Fibroblast of lung (primary cell): ENCODE measurements around the gene PLEKHA5. TPM values are rescaled to one million over a fixed set of nuclear protein-coding genes. Genes with fewer than 3 reads are reported as not detected.
"Not testable (repeated sequence)": the region's sequence is repeated elsewhere in the genome, so short reads cannot be mapped to it uniquely, and the experiment has no call there.

Experiments used
- DNase-seq, 2 donors: peaks; one replicate each; pipeline versions ENCODE4 v3.0.0 to v3.0.0-alpha.2; 2010; ENCODE audit warnings: low read depth in 2 of 2
- H2AFZ ChIP-seq: 2 replicates; pipeline ENCODE4 v1.5.1; 2012; ENCODE audit warnings: low read length, control low read depth, inconsistent platforms
- H3K27ac ChIP-seq: 2 replicates; pipeline ENCODE4 v1.5.1; 2011; ENCODE audit warnings: low read length, control low read depth; ENCODE audit not compliant: insufficient read depth
- H3K27me3 ChIP-seq: 2 replicates; pipeline ENCODE4 v1.5.1; 2011; ENCODE audit warnings: mild to moderate bottlenecking, low read length; ENCODE audit not compliant: control insufficient read depth, insufficient read depth
- H3K36me3 ChIP-seq: 2 replicates; pipeline ENCODE4 v1.5.1; 2011; ENCODE audit warnings: low read length; ENCODE audit not compliant: control insufficient read depth, insufficient read depth
- H3K4me1 ChIP-seq: 2 replicates; pipeline ENCODE4 v1.5.1; 2011; ENCODE audit warnings: low read length; ENCODE audit not compliant: control insufficient read depth, insufficient read depth; ENCODE audit errors: extremely low read depth
- H3K4me2 ChIP-seq: 2 replicates; pipeline ENCODE4 v1.5.1; 2011; ENCODE audit warnings: low read length, control low read depth; ENCODE audit not compliant: insufficient read depth; ENCODE audit errors: extremely low read depth
- H3K4me3 ChIP-seq, 4 experiments: fragments of 200-600 bp in 1 of 4; sonication (generic) in 1 of 4; replicated peaks in 1 of 4; 2 replicates each; pipeline ENCODE4 v1.5.1; 2011 to 2016; ENCODE audit warnings: low read length in 4 of 4, low read depth in 3 of 4, mild to moderate bottlenecking in 3 of 4, control low read depth in 2 of 4, inconsistent platforms in 1 of 4, mixed read lengths in 1 of 4; ENCODE audit not compliant: insufficient read depth in 1 of 4; ENCODE audit errors: control extremely low read depth in 1 of 4
- H3K79me2 ChIP-seq: 2 replicates; pipeline ENCODE4 v1.5.1; 2012; ENCODE audit warnings: mild to moderate bottlenecking, low read length, inconsistent platforms; ENCODE audit not compliant: control insufficient read depth, insufficient read depth
- H3K9ac ChIP-seq: 2 replicates; pipeline ENCODE4 v1.5.1; 2011; ENCODE audit warnings: mild to moderate bottlenecking, low read length, control low read depth; ENCODE audit not compliant: insufficient read depth
- H3K9me3 ChIP-seq: 2 replicates; pipeline ENCODE4 v1.5.1; 2012; ENCODE audit warnings: low read depth, low read length; ENCODE audit not compliant: control insufficient read depth, insufficient read depth
- H4K20me1 ChIP-seq: 2 replicates; pipeline ENCODE4 v1.5.1; 2011; ENCODE audit warnings: low read length; ENCODE audit not compliant: control insufficient read depth, insufficient read depth; ENCODE audit errors: extremely low read depth
- CTCF ChIP-seq, 2 donors: IDR thresholded peaks in 1 of 2; conservative IDR thresholded peaks in 1 of 2; 1 replicate in 1 of 2; 2 replicates in 1 of 2; pipeline ENCODE4 v1.5.1; 2011 to 2012; ENCODE audit warnings: low read length in 2 of 2, control low read depth in 1 of 2, inconsistent platforms in 1 of 2, low read depth in 1 of 2, mild to moderate bottlenecking in 1 of 2
- EZH2 ChIP-seq: IDR thresholded peaks from 2 replicates; pipeline ENCODE4 v1.5.1; 2012; ENCODE audit warnings: low read length, control low read depth, mild to moderate bottlenecking; ENCODE audit errors: missing control alignments
- polyA plus RNA-seq, 2 donors: library from polyadenylated mRNA; depleted of rRNA in 1 of 2; stranded (reverse) in 1 of 2; unstranded in 1 of 2; fragments of >200 nt; gene quantifications; 2 replicates each; pipeline ENCODE4 v1.2.1, GENCODE V29; 2011 to 2012; ENCODE audit warnings: missing spikeins in 1 of 2
- total RNA-seq: library from RNA; depleted of rRNA; stranded (reverse); fragments of >200 nt; gene quantifications from 2 replicates; pipeline ENCODE4 v1.2.1, GENCODE V29; 2014

The PLEKHA5 gene
- total and polyA plus RNA-seq, 2 donors (not counting 1 experiment from before 2014, with no cell fraction given): 15.5 to 50.4 TPM

- H3K4me1 ChIP-seq: no peaks in the 10 kb centered on the region
- no peak for TF ChIP-seq CTCF (conservative IDR thresholded peaks at IDR 0.05 in 1 of 2, IDR thresholded peaks at IDR 0.05 in 1 of 2; ENCODE audit: low read depth in 1 of 2, low read length in 2 of 2)
- TF ChIP-seq EZH2: no peak
- no peak for DNase-seq
These were observed 45.0 kb upstream of the PLEKHA5 start for GRCh38 chr12:19084547-19084946.

GRCh38 chr12:19085090-19085489 is 44.4 kb upstream of the PLEKHA5 start:
- H3K27me3 ChIP-seq: no peaks in the 10 kb centered on the region
- no peak overlapping the region for H3K9ac ChIP-seq
- no peaks in the 10 kb centered on the region for H3K36me3 ChIP-seq
- TF ChIP-seq CTCF (conservative IDR thresholded peaks at IDR 0.05 in 1 of 2, IDR thresholded peaks at IDR 0.05 in 1 of 2; ENCODE audit: low read depth in 1 of 2, low read length in 2 of 2) (no peak), EZH2 (no peak)
- H3K9me3 ChIP-seq: no peaks in the 10 kb centered on the region
- no peak overlapping the region for H2AFZ ChIP-seq
- H3K4me3 ChIP-seq: no peak overlapping the region
- H3K79me2 ChIP-seq: no peaks in the 10 kb centered on the region
- DNase-seq: peak in 1 of 2 donors; percentile 15
- H4K20me1 ChIP-seq: no peaks in the 10 kb centered on the region
- no peak overlapping the region for H3K4me2 ChIP-seq
- H3K4me1 ChIP-seq: no peaks in the 10 kb centered on the region
- no peak overlapping the region for H3K27ac ChIP-seq

More at GRCh38 chr12:19084547-19084946, 45.0 kb upstream of the PLEKHA5 start:
- Histone ChIP-seq H3K9me3 (no peaks in the 10 kb centered on the region), H3K27me3 (no peaks in the 10 kb centered on the region), H3K27ac (no peak overlapping the region), H3K4me2 (no peak overlapping the region), H2AFZ (no peak overlapping the region), H3K36me3 (no peaks in the 10 kb centered on the region), H3K79me2 (no peaks in the 10 kb centered on the region), H3K4me3 (no peak overlapping the region), H3K9ac (no peak overlapping the region), H4K20me1 (no peaks in the 10 kb centered on the region)

- H3K9ac ChIP-seq: no peak overlapping the region
- no peaks in the 10 kb centered on the region for H3K36me3 ChIP-seq
- H3K4me2 ChIP-seq: no peak overlapping the region
- DNase-seq: no peak
- no peak overlapping the region for H2AFZ ChIP-seq
- no peak overlapping the region for H3K27ac ChIP-seq
- no peaks in the 10 kb centered on the region for H4K20me1 ChIP-seq
- H3K9me3 ChIP-seq: no peaks in the 10 kb centered on the region
- no peak for TF ChIP-seq EZH2
- TF ChIP-seq CTCF (conservative IDR thresholded peaks at IDR 0.05 in 1 of 2, IDR thresholded peaks at IDR 0.05 in 1 of 2; ENCODE audit: low read depth in 1 of 2, low read length in 2 of 2): no peak
- no peaks in the 10 kb centered on the region for H3K27me3 ChIP-seq
- H3K79me2 ChIP-seq: no peaks in the 10 kb centered on the region
- H3K4me3 ChIP-seq: no peak overlapping the region
- H3K4me1 ChIP-seq: no peaks in the 10 kb centered on the region
These were observed 40.9 kb upstream of the PLEKHA5 start for GRCh38 chr12:19088606-19089005.

- not testable (repeated sequence) for H3K4me3 ChIP-seq
These were observed 37.1 kb upstream of the PLEKHA5 start for GRCh38 chr12:19092482-19092881.

More at GRCh38 chr12:19092482-19092881, 37.1 kb upstream of the PLEKHA5 start:
- not testable (repeated sequence) for H2AFZ ChIP-seq, H3K79me2 ChIP-seq, H3K27ac ChIP-seq, H3K4me2 ChIP-seq, H3K9ac ChIP-seq, H3K9me3 ChIP-seq, H3K4me1 ChIP-seq, DNase-seq, H3K27me3 ChIP-seq, H4K20me1 ChIP-seq, H3K36me3 ChIP-seq
